SK-N-SH (cell line): ENCODE data around the gene PNPLA4. TPM values are rescaled to one million over a fixed set of nuclear protein-coding genes. Genes with fewer than 3 reads are reported as not detected.

Experiments
- CTCF ChIA-PET: fragments of 300-600, 350-600 bp; formaldehyde crosslinking; extraction: SDS; loops from one replicate; lab custom pipeline; 2021; lab: Yijun Ruan, JAX
- POLR2A ChIA-PET: fragments of 350-600 bp; sonication (Branson Sonifier 250); formaldehyde crosslinking; extraction: SDS; loops from one replicate; lab custom pipeline; 2020; ENCODE audit warnings: antibody characterized with exemption, inconsistent platforms; lab: Yijun Ruan, JAX
- DNase-seq: peaks from one replicate; pipeline ENCODE4 v3.0.0; 2012
- H2AFZ ChIP-seq: fragments of 200-600 bp; sonication (generic); 2 replicates; pipeline ENCODE4 v1.8.1; 2016; ENCODE audit warnings: antibody characterized with exemption, mild to moderate bottlenecking, low read depth
- H3F3A ChIP-seq: fragments of 200-600 bp; sonication (generic); replicated peaks from 2 replicates; pipeline ENCODE3; 2016; ENCODE audit warnings: antibody characterized with exemption, mild to moderate bottlenecking; ENCODE audit not compliant: insufficient read depth
- H3K27ac ChIP-seq, 2 experiments: fragments of 200-500 bp in 1 of 2; fragments of 200-600 bp in 1 of 2; sonication (Bioruptor generic) in 1 of 2; sonication (generic), shearing (Covaris generic) in 1 of 2; 2 replicates each; pipeline versions ENCODE4 v1.5.1 to v1.6.1; 2014 to 2016; ENCODE audit warnings: low read depth in 2 of 2, inconsistent platforms in 1 of 2, low read length in 1 of 2, mild to moderate bottlenecking in 1 of 2, mixed read lengths in 1 of 2
- H3K27me3 ChIP-seq: fragments of 200-600 bp; sonication (generic), shearing (Covaris generic); 2 replicates; pipeline ENCODE4 v1.6.1; 2016; ENCODE audit warnings: mixed run types; ENCODE audit not compliant: insufficient read depth
- H3K36me3 ChIP-seq, 2 experiments: fragments of 200-500 bp in 1 of 2; fragments of 200-600 bp in 1 of 2; sonication (Bioruptor generic) in 1 of 2; sonication (generic) in 1 of 2; replicated peaks in 1 of 2; 2 replicates each; pipeline versions ENCODE3 to v1.5.1; 2014 to 2016; ENCODE audit warnings: low read length in 1 of 2, mild to moderate bottlenecking in 1 of 2; ENCODE audit not compliant: insufficient read depth in 2 of 2, control insufficient read depth in 1 of 2
- H3K4me1 ChIP-seq, 2 experiments: fragments of 200-500 bp in 1 of 2; fragments of 200-600 bp in 1 of 2; sonication (Bioruptor generic) in 1 of 2; sonication (generic), shearing (Covaris generic) in 1 of 2; 2 replicates each; pipeline versions ENCODE4 v1.5.1 to v1.6.1; 2014 to 2016; ENCODE audit warnings: low read depth in 1 of 2, low read length in 1 of 2, mixed run types in 1 of 2; ENCODE audit not compliant: insufficient read depth in 2 of 2, control insufficient read depth in 1 of 2
- H3K4me2 ChIP-seq: fragments of 200-600 bp; sonication (generic), shearing (Covaris generic); 2 replicates; pipeline ENCODE4 v1.6.1; 2017; ENCODE audit warnings: mixed run types
- H3K4me3 ChIP-seq, 2 experiments: fragments of 200-500 bp in 1 of 2; fragments of 200-600 bp in 1 of 2; sonication (Bioruptor generic) in 1 of 2; sonication (generic), shearing (Covaris generic) in 1 of 2; 2 replicates each; pipeline versions ENCODE4 v1.5.1 to v1.8.1; 2014 to 2016; ENCODE audit warnings: low read depth in 2 of 2, inconsistent platforms in 1 of 2, low read length in 1 of 2, mild to moderate bottlenecking in 1 of 2, mixed read lengths in 1 of 2, moderate library complexity in 1 of 2
- H3K79me2 ChIP-seq: fragments of 200-600 bp; sonication (generic); 2 replicates; pipeline ENCODE4 v1.8.1; 2017; ENCODE audit warnings: mild to moderate bottlenecking; ENCODE audit not compliant: insufficient read depth
- H3K9ac ChIP-seq: fragments of 200-600 bp; sonication (generic); 2 replicates; pipeline ENCODE4 v1.6.1; 2017; ENCODE audit warnings: mixed run types
- H3K9me2 ChIP-seq: fragments of 200-600 bp; sonication (generic); 2 replicates; pipeline ENCODE4 v1.6.1; 2017; ENCODE audit warnings: mixed run types
- H3K9me3 ChIP-seq: fragments of 200-600 bp; sonication (generic); 2 replicates; pipeline ENCODE4 v1.6.1; 2017; ENCODE audit warnings: mixed run types, mild to moderate bottlenecking, moderate library complexity
- H4K20me1 ChIP-seq: fragments of 200-600 bp; sonication (generic); 2 replicates; pipeline ENCODE4 v1.6.1; 2017; ENCODE audit warnings: mild to moderate bottlenecking, mixed run types; ENCODE audit not compliant: insufficient read depth
- EP300 ChIP-seq, 2 experiments: IDR thresholded peaks; 2 replicates each; pipeline versions ENCODE4 v1.4.0 to v1.6.1; 2012; ENCODE audit warnings: borderline replicate concordance in 1 of 2, low read depth in 1 of 2, low read length in 1 of 2
- IRF3 ChIP-seq: fragments of 150-350 bp; IDR thresholded peaks from 2 replicates; pipeline ENCODE4 v1.6.1; 2016; ENCODE audit warnings: mild to moderate bottlenecking, low read depth, low read length
- MEF2A ChIP-seq: IDR thresholded peaks from 2 replicates; pipeline ENCODE4 v1.4.0; 2012; ENCODE audit warnings: low read depth, borderline replicate concordance
- MXI1 ChIP-seq: IDR thresholded peaks from 2 replicates; pipeline ENCODE4 v1.6.1; 2012; ENCODE audit warnings: mild to moderate bottlenecking, low read depth, low read length, improper control_type of control experiment
- NFIC ChIP-seq: IDR thresholded peaks from 2 replicates; pipeline ENCODE4 v1.4.0; 2012; ENCODE audit warnings: borderline replicate concordance
- RAD21 ChIP-seq: IDR thresholded peaks from 2 replicates; pipeline ENCODE4 v1.6.1; 2012; ENCODE audit warnings: mild to moderate bottlenecking, low read length
- REST ChIP-seq: IDR thresholded peaks from 2 replicates; pipeline ENCODE4 v1.6.1; 2012; ENCODE audit warnings: mild to moderate bottlenecking, low read depth, low read length, moderate library complexity
- TCF12 ChIP-seq: IDR thresholded peaks from 2 replicates; pipeline ENCODE4 v1.4.0; 2012
- ZBTB33 ChIP-seq: IDR thresholded peaks from 2 replicates; pipeline ENCODE4 v1.4.0; 2012; ENCODE audit warnings: low read depth, borderline replicate concordance
- WGBS: methylation state at CpG from one replicate; pipeline ENCODE4 v1.1.6; 2017; ENCODE audit warnings: low lambda C conversion rate; 5-methylcytosine and 5-hydroxymethylcytosine counted together
- polyA plus RNA-seq, 3 experiments: library from polyadenylated mRNA; depleted of rRNA; stranded (reverse); fragments of >200 nt; gene quantifications; 2 replicates each; pipeline ENCODE4 v1.2.3, GENCODE V29; 2012

PNPLA4 gene
- polyA plus RNA-seq, 1 of the 3 experiments (the other 2 are of a cell fraction), result 13.4 TPM

- TF ChIP-seq REST, result no peak
- TF ChIP-seq MEF2A, result no peak
These were observed 18.4 kb downstream of the PNPLA4 start (continued) for GRCh38 chrX:7908821-7909220.

GRCh38 chrX:7904562-7904961, 22.7 kb downstream of the PNPLA4 start:
- no peak for TF ChIP-seq EP300 (IDR thresholded peaks at IDR 0.05; ENCODE audit: borderline replicate concordance in 1 of 2, low read depth in 1 of 2, low read length in 1 of 2)
- no peak for TF ChIP-seq NFIC
- TF ChIP-seq MXI1, result no peak
- TF ChIP-seq RAD21, result no peak
- no peak for TF ChIP-seq TCF12
- no peak for TF ChIP-seq REST
- TF ChIP-seq IRF3, result no peak
- TF ChIP-seq ZBTB33, result no peak
- DNase-seq, result no peak
- Histone ChIP-seq H3K4me2 (no peak overlapping the region), H3K79me2 (no peaks in the 10 kb centered on the region), H3K27me3 (no peaks in the 10 kb centered on the region), H2AFZ (no peak overlapping the region), H3K9me3 (no peaks in the 10 kb centered on the region), H3K36me3 (peaks cover 0 to 2% of the 10 kb centered on the region in 2 experiments), H3K9ac (no peak overlapping the region), H4K20me1 (no peaks in the 10 kb centered on the region), H3K27ac (no peak overlapping the region), H3K4me1 (no peaks in the 10 kb centered on the region), H3K4me3 (no peak overlapping the region), H3K9me2 (no peaks in the 10 kb centered on the region), H3F3A (no peaks in the 10 kb centered on the region)
- POLR2A ChIA-PET, result no interaction called here
- CTCF ChIA-PET, result interaction anchor here (1.3 kb wide), 1 partner anchor 8 kb away, joined by 3 read pairs; no protein-coding TSS in a partner anchor
- 73% methylated on average over 3 of the region's 3 CpGs for WGBS
